SK-N-MC (cell line): ENCODE measurements around the gene CFAP251.

ENCODE experiments used
- DNase-seq: peaks from one replicate; pipeline ENCODE4 v3.0.0-alpha.2; 2011; ENCODE audit warnings: low read depth, low spot score
- H3K27ac ChIP-seq: fragments of 200-600 bp; sonication (generic); 2 replicates; pipeline ENCODE4 v1.5.1; 2016; ENCODE audit warnings: mixed run types
- H3K36me3 ChIP-seq: fragments of 200-600 bp; sonication (generic); 2 replicates; pipeline ENCODE4 v1.6.1; 2017; ENCODE audit warnings: antibody characterized with exemption, low read length, mixed read lengths; ENCODE audit not compliant: insufficient read depth
- H3K4me3 ChIP-seq: fragments of 200-600 bp; sonication (generic); 2 replicates; pipeline ENCODE4 v1.5.1; 2016
- H3K9ac ChIP-seq: fragments of 200-600 bp; sonication (generic); 2 replicates; pipeline ENCODE4 v1.8.0; 2017; ENCODE audit warnings: mixed run types, mixed read lengths; ENCODE audit not compliant: insufficient read length
- H3K9me3 ChIP-seq: fragments of 200-600 bp; sonication (generic); 2 replicates; pipeline ENCODE4 v1.6.1; 2017; ENCODE audit warnings: low read depth, mild to moderate bottlenecking, antibody characterized with exemption, low read length, moderate library complexity, mixed read lengths
- EZH2 ChIP-seq: fragments of 200-600 bp; sonication (generic); IDR thresholded peaks from one replicate; pipeline ENCODE4 v1.6.1; 2017; ENCODE audit warnings: antibody characterized with exemption
- FOXP2 ChIP-seq: optimal IDR thresholded peaks from 2 replicates; pipeline ENCODE3; 2011; ENCODE audit warnings: mild to moderate bottlenecking, moderate library complexity; ENCODE audit not compliant: insufficient read depth; ENCODE audit errors: extremely low read length, control extremely low read depth
- POLR2AphosphoS5 ChIP-seq: IDR thresholded peaks from 2 replicates; pipeline ENCODE4 v1.6.1; 2012; ENCODE audit warnings: mild to moderate bottlenecking, low read depth, low read length, borderline replicate concordance

CFAP251 gene

GRCh38 chr12:121996945-121997612 lies 78.7 kb downstream of the CFAP251 start:
- Histone ChIP-seq H3K4me3 (no peak overlapping the region), H3K9me3 (no peaks in the 10 kb centered on the region), H3K36me3 (no peaks in the 10 kb centered on the region), H3K27ac (no peak overlapping the region), H3K9ac (no peak overlapping the region)
- DNase-seq, result no peak
- no peak for TF ChIP-seq EZH2
- no peak for TF ChIP-seq POLR2AphosphoS5
- no peak for TF ChIP-seq FOXP2

- TF ChIP-seq POLR2AphosphoS5, result no peak
- Histone ChIP-seq H3K36me3 (no peaks in the 10 kb centered on the region), H3K9ac (no peak overlapping the region), H3K9me3 (no peaks in the 10 kb centered on the region), H3K4me3 (no peak overlapping the region), H3K27ac (no peak overlapping the region)
- DNase-seq, result no peak
Measured at GRCh38 chr12:122001466-122002209, 83.2 kb downstream of the CFAP251 start.

- no peaks in the 10 kb centered on the region for H3K36me3 ChIP-seq
- H3K4me3 ChIP-seq, result no peak overlapping the region
- no peaks in the 10 kb centered on the region for H3K9me3 ChIP-seq
- TF ChIP-seq POLR2AphosphoS5, result no peak
- no peak overlapping the region for H3K9ac ChIP-seq
- DNase-seq, result no peak
- H3K27ac ChIP-seq, result no peak overlapping the region
Measured at GRCh38 chr12:122003651-122004611, 85.5 kb downstream of the CFAP251 start.

GRCh38 chr12:122004633-122005071 lies 86.3 kb downstream of the CFAP251 start:
- H3K36me3 ChIP-seq, result no peaks in the 10 kb centered on the region
- TF ChIP-seq FOXP2 (no peak), POLR2AphosphoS5 (no peak), EZH2 (no peak)
- no peak overlapping the region for H3K9ac ChIP-seq
- no peak overlapping the region for H3K4me3 ChIP-seq
- H3K9me3 ChIP-seq, result no peaks in the 10 kb centered on the region
- no peak overlapping the region for H3K27ac ChIP-seq
- DNase-seq, result no peak

- H3K9ac ChIP-seq, result no peak overlapping the region
- no peak overlapping the region for H3K27ac ChIP-seq
- H3K4me3 ChIP-seq, result no peak overlapping the region
Measured at GRCh38 chr12:122005252-122005776, 86.9 kb downstream of the CFAP251 start.

GRCh38 chr12:122006186-122006926 lies 88.0 kb downstream of the CFAP251 start:
- Histone ChIP-seq H3K9ac (no peak overlapping the region), H3K4me3 (no peak overlapping the region), H3K9me3 (no peaks in the 10 kb centered on the region), H3K27ac (no peak overlapping the region), H3K36me3 (no peaks in the 10 kb centered on the region)
- TF ChIP-seq FOXP2, result no peak
- no peak for TF ChIP-seq EZH2
- no peak for TF ChIP-seq POLR2AphosphoS5
- DNase-seq, result no peak

More at GRCh38 chr12:122005252-122005776, 86.9 kb downstream of the CFAP251 start:
- Histone ChIP-seq H3K36me3 (no peaks in the 10 kb centered on the region), H3K9me3 (no peaks in the 10 kb centered on the region)
- TF ChIP-seq EZH2, result no peak
- TF ChIP-seq POLR2AphosphoS5, result no peak
- no peak for TF ChIP-seq FOXP2
- no peak for DNase-seq

GRCh38 chr12:122009741-122010140 lies 91.3 kb downstream of the CFAP251 start:
- Histone ChIP-seq H3K9me3 (no peaks in the 10 kb centered on the region), H3K27ac (no peak overlapping the region), H3K9ac (no peak overlapping the region), H3K36me3 (no peaks in the 10 kb centered on the region), H3K4me3 (no peak overlapping the region)
- DNase-seq, result no peak
- no peak for TF ChIP-seq POLR2AphosphoS5
- TF ChIP-seq FOXP2, result no peak
- TF ChIP-seq EZH2, result no peak

- H3K9ac ChIP-seq, result no peak overlapping the region
- H3K27ac ChIP-seq, result no peak overlapping the region
- no peak for DNase-seq
- no peaks in the 10 kb centered on the region for H3K36me3 ChIP-seq
- no peaks in the 10 kb centered on the region for H3K9me3 ChIP-seq
- H3K4me3 ChIP-seq, result no peak overlapping the region
- TF ChIP-seq POLR2AphosphoS5 (no peak), EZH2 (no peak), FOXP2 (no peak)
Measured at GRCh38 chr12:122012184-122012583, 93.8 kb downstream of the CFAP251 start.
